ENCODE results near the gene RASD1. TPM values are rescaled to one million over a fixed set of nuclear protein-coding genes. Genes with fewer than 3 reads are reported as not detected.

RASD1 gene
- total RNA-seq, 2 experiments from 2014 or later, result 0.29 to 0.42 TPM

GRCh38 chr17:17536702-17537101 is 40.5 kb upstream of the RASD1 start:
- Mint-ChIP-seq H3K4me1 (no peaks in the 10 kb centered on the region), H3K36me3 (ENCODE audit: low read depth) (no peaks in the 10 kb centered on the region), H3K9me3 (no peaks in the 10 kb centered on the region), H3K27me3 (no peaks in the 10 kb centered on the region), H3K4me3 (no peak overlapping the region), H3K27ac (no peak overlapping the region)
- ChIA-PET CTCF (no interaction called here), POLR2A (no interaction called here)
- DNase-seq, result no peak

- no peaks in the 10 kb centered on the region for H3K9me3 Mint-ChIP-seq
- POLR2A ChIA-PET, result no interaction called here
Measured at GRCh38 chr17:17535957-17536356, 39.8 kb upstream of the RASD1 start.

GRCh38 chr17:17533901-17534441 is 37.8 kb upstream of the RASD1 start:
- no peak for DNase-seq
- no peak overlapping the region for H3K4me3 Mint-ChIP-seq
- H3K27me3 Mint-ChIP-seq, result no peaks in the 10 kb centered on the region
- H3K36me3 Mint-ChIP-seq (ENCODE audit: low read depth), result no peaks in the 10 kb centered on the region
- POLR2A ChIA-PET, result no interaction called here
- CTCF ChIA-PET, result no interaction called here
- no peaks in the 10 kb centered on the region for H3K4me1 Mint-ChIP-seq
- H3K9me3 Mint-ChIP-seq, result no peaks in the 10 kb centered on the region
- no peak overlapping the region for H3K27ac Mint-ChIP-seq

More at GRCh38 chr17:17535957-17536356, 39.8 kb upstream of the RASD1 start:
- no peak overlapping the region for H3K27ac Mint-ChIP-seq
- no peaks in the 10 kb centered on the region for H3K36me3 Mint-ChIP-seq (ENCODE audit: low read depth)
- no peak overlapping the region for H3K4me3 Mint-ChIP-seq
- H3K27me3 Mint-ChIP-seq, result no peaks in the 10 kb centered on the region
- CTCF ChIA-PET, result interaction anchor here (0.6 kb wide), 1 partner anchor 24 kb away, joined by 3 read pairs; no protein-coding TSS in a partner anchor
- H3K4me1 Mint-ChIP-seq, result no peaks in the 10 kb centered on the region
- DNase-seq, result no peak

- Mint-ChIP-seq H3K9me3 (no peaks in the 10 kb centered on the region), H3K4me1 (no peaks in the 10 kb centered on the region), H3K27ac (no peak overlapping the region), H3K36me3 (ENCODE audit: low read depth) (no peaks in the 10 kb centered on the region), H3K27me3 (no peaks in the 10 kb centered on the region), H3K4me3 (no peak overlapping the region)
- DNase-seq, result no peak
- ChIA-PET CTCF (no interaction called here), POLR2A (no interaction called here)
Measured at GRCh38 chr17:17532991-17533390, 36.8 kb upstream of the RASD1 start.

GRCh38 chr17:17531156-17531555 is 35.0 kb upstream of the RASD1 start:
- ChIA-PET POLR2A (no interaction called here), CTCF (interaction anchor here (0.7 kb wide), 1 partner anchor 34 kb away, joined by 4 read pairs; no protein-coding TSS in a partner anchor)
- H3K9me3 Mint-ChIP-seq, result no peaks in the 10 kb centered on the region
- H3K4me3 Mint-ChIP-seq, result no peak overlapping the region
- H3K36me3 Mint-ChIP-seq (ENCODE audit: low read depth), result no peaks in the 10 kb centered on the region
- DNase-seq, result no peak
- H3K27me3 Mint-ChIP-seq, result no peaks in the 10 kb centered on the region
- no peak overlapping the region for H3K27ac Mint-ChIP-seq
- no peaks in the 10 kb centered on the region for H3K4me1 Mint-ChIP-seq

- POLR2A ChIA-PET, result no interaction called here
- Mint-ChIP-seq H3K4me3 (no peak overlapping the region), H3K27me3 (no peaks in the 10 kb centered on the region), H3K9me3 (no peaks in the 10 kb centered on the region), H3K4me1 (no peaks in the 10 kb centered on the region), H3K27ac (no peak overlapping the region), H3K36me3 (ENCODE audit: low read depth) (no peaks in the 10 kb centered on the region)
- no peak for DNase-seq
- CTCF ChIA-PET, result interaction anchor here (1.3 kb wide), 1 partner anchor 32 kb away, joined by 3 read pairs; no protein-coding TSS in a partner anchor
Measured at GRCh38 chr17:17528696-17529652, 32.8 kb upstream of the RASD1 start.

GRCh38 chr17:17527956-17528500 is 31.8 kb upstream of the RASD1 start:
- H3K36me3 Mint-ChIP-seq (ENCODE audit: low read depth), result no peaks in the 10 kb centered on the region
- no peaks in the 10 kb centered on the region for H3K27me3 Mint-ChIP-seq
- POLR2A ChIA-PET, result no interaction called here
- H3K4me1 Mint-ChIP-seq, result no peaks in the 10 kb centered on the region
- H3K4me3 Mint-ChIP-seq, result no peak overlapping the region
- H3K27ac Mint-ChIP-seq, result no peak overlapping the region
- CTCF ChIA-PET, result interaction anchor here (1.3 kb wide), 1 partner anchor 31 kb away, joined by 3 read pairs; no protein-coding TSS in a partner anchor
- no peak for DNase-seq
- no peaks in the 10 kb centered on the region for H3K9me3 Mint-ChIP-seq

- ChIA-PET POLR2A (no interaction called here), CTCF (interaction anchor here (1.3 kb wide), 1 partner anchor 31 kb away, joined by 3 read pairs; no protein-coding TSS in a partner anchor)
Measured at GRCh38 chr17:17527534-17527933, 31.3 kb upstream of the RASD1 start.

GRCh38 chr17:17526369-17526768 is 30.2 kb upstream of the RASD1 start:
- no peaks in the 10 kb centered on the region for H3K27me3 Mint-ChIP-seq
- no peak overlapping the region for H3K27ac Mint-ChIP-seq
- ChIA-PET CTCF (no interaction called here), POLR2A (no interaction called here)
- H3K36me3 Mint-ChIP-seq (ENCODE audit: low read depth), result no peaks in the 10 kb centered on the region
- no peaks in the 10 kb centered on the region for H3K9me3 Mint-ChIP-seq
- H3K4me3 Mint-ChIP-seq, result no peak overlapping the region
- no peak for DNase-seq
- H3K4me1 Mint-ChIP-seq, result no peaks in the 10 kb centered on the region

More at GRCh38 chr17:17527534-17527933, 31.3 kb upstream of the RASD1 start:
- no peaks in the 10 kb centered on the region for H3K4me1 Mint-ChIP-seq
- no peaks in the 10 kb centered on the region for H3K36me3 Mint-ChIP-seq (ENCODE audit: low read depth)
- no peak overlapping the region for H3K4me3 Mint-ChIP-seq
- H3K27ac Mint-ChIP-seq, result no peak overlapping the region
- no peaks in the 10 kb centered on the region for H3K27me3 Mint-ChIP-seq
- H3K9me3 Mint-ChIP-seq, result no peaks in the 10 kb centered on the region
- no peak for DNase-seq

GRCh38 chr17:17525956-17526355 is 29.8 kb upstream of the RASD1 start:
- no peak for DNase-seq
- Mint-ChIP-seq H3K9me3 (no peaks in the 10 kb centered on the region), H3K4me3 (no peak overlapping the region), H3K27ac (no peak overlapping the region), H3K4me1 (no peaks in the 10 kb centered on the region), H3K36me3 (ENCODE audit: low read depth) (no peaks in the 10 kb centered on the region), H3K27me3 (no peaks in the 10 kb centered on the region)
- POLR2A ChIA-PET, result no interaction called here
- CTCF ChIA-PET, result no interaction called here

GRCh38 chr17:17525311-17525710 is 29.1 kb upstream of the RASD1 start:
- Mint-ChIP-seq H3K27ac (no peak overlapping the region), H3K27me3 (no peaks in the 10 kb centered on the region), H3K36me3 (ENCODE audit: low read depth) (no peaks in the 10 kb centered on the region), H3K9me3 (no peaks in the 10 kb centered on the region), H3K4me3 (no peak overlapping the region), H3K4me1 (no peaks in the 10 kb centered on the region)
- ChIA-PET POLR2A (no interaction called here), CTCF (no interaction called here)
- DNase-seq, result no peak

GRCh38 chr17:17523731-17524490 is 27.7 kb upstream of the RASD1 start:
- Mint-ChIP-seq H3K27me3 (no peaks in the 10 kb centered on the region), H3K4me1 (no peaks in the 10 kb centered on the region), H3K36me3 (ENCODE audit: low read depth) (no peaks in the 10 kb centered on the region), H3K9me3 (no peaks in the 10 kb centered on the region), H3K4me3 (no peak overlapping the region), H3K27ac (no peak overlapping the region)
- DNase-seq, result no peak
- POLR2A ChIA-PET, result no interaction called here
- CTCF ChIA-PET, result interaction anchor here (2.2 kb wide), 1 partner anchor 27 kb away, joined by 6 read pairs; the partner anchor contains the start of gene RASD1

Data from activated CD4-positive, alpha-beta T cell treated with anti-CD3 and anti-CD28 coated beads, Interleukin-2, amount 10 ng/mL, durations not matched to agents 7 days and 5 days (primary cell).